Panc1 (cell line): ENCODE data around the gene TNN.

ENCODE experiments used
- CTCF ChIP-seq: fragments of 450-650 bp; IDR thresholded peaks from 2 replicates; pipeline ENCODE4 v1.5.1; 2017; ENCODE audit warnings: mild to moderate bottlenecking
- POLR2AphosphoS5 ChIP-seq: IDR thresholded peaks from 2 replicates; pipeline ENCODE4 v1.6.1; 2012; ENCODE audit warnings: mild to moderate bottlenecking, low read depth, low read length, moderate library complexity
- SIN3A ChIP-seq: IDR thresholded peaks from 2 replicates; pipeline ENCODE4 v1.6.1; 2012; ENCODE audit warnings: low read depth, mild to moderate bottlenecking, low read length, moderate library complexity, borderline replicate concordance; ENCODE audit not compliant: insufficient read depth
- TCF7L2 ChIP-seq: IDR thresholded peaks from 2 replicates; pipeline ENCODE4 v1.6.1; 2011; ENCODE audit warnings: mild to moderate bottlenecking, low read depth, low read length, inconsistent platforms
- TF ChIP-seq, protein P1 (sequence below), 2 experiments: IDR thresholded peaks; 2 replicates each; pipeline ENCODE4 v1.6.1; 2011 to 2012; ENCODE audit warnings: low read depth in 2 of 2, control low read depth in 1 of 2, low read length in 1 of 2, mild to moderate bottlenecking in 1 of 2, moderate library complexity in 1 of 2; ENCODE audit not compliant: insufficient read depth in 1 of 2

DNA sequence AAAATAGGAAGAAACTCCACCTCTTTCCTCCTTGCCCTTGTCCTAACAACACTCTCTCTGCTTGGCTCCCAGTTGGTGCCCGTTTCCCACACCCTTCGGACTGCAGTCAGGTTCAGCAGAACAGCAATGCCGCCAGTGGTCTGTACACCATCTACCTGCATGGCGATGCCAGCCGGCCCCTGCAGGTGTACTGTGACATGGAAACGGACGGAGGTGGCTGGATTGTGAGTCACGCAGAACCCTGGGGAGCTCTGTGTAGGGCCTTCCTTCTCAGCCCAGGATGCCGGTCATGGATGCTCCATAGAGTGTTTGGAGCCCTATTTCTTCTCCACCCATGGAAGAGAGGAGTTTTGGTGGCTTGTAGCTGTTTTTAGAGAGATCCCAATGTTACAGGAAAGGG lies 60.9 kb downstream of the TNN start:
- no peak for TF ChIP-seq CTCF
- TF ChIP-seq POLR2AphosphoS5 = no peak
- no peak for TF ChIP-seq TCF7L2
- no peak for TF ChIP-seq SIN3A
- TF ChIP-seq, protein P1, sequence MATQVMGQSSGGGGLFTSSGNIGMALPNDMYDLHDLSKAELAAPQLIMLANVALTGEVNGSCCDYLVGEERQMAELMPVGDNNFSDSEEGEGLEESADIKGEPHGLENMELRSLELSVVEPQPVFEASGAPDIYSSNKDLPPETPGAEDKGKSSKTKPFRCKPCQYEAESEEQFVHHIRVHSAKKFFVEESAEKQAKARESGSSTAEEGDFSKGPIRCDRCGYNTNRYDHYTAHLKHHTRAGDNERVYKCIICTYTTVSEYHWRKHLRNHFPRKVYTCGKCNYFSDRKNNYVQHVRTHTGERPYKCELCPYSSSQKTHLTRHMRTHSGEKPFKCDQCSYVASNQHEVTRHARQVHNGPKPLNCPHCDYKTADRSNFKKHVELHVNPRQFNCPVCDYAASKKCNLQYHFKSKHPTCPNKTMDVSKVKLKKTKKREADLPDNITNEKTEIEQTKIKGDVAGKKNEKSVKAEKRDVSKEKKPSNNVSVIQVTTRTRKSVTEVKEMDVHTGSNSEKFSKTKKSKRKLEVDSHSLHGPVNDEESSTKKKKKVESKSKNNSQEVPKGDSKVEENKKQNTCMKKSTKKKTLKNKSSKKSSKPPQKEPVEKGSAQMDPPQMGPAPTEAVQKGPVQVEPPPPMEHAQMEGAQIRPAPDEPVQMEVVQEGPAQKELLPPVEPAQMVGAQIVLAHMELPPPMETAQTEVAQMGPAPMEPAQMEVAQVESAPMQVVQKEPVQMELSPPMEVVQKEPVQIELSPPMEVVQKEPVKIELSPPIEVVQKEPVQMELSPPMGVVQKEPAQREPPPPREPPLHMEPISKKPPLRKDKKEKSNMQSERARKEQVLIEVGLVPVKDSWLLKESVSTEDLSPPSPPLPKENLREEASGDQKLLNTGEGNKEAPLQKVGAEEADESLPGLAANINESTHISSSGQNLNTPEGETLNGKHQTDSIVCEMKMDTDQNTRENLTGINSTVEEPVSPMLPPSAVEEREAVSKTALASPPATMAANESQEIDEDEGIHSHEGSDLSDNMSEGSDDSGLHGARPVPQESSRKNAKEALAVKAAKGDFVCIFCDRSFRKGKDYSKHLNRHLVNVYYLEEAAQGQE (IDR thresholded peaks at IDR 0.05; ENCODE audit: insufficient read depth in 1 of 2, low read depth in 2 of 2, low read length in 1 of 2) = no peak
